Right atrium auricular region (tissue), 2 donors: ENCODE results near the gene HNRNPDL. TPM values are rescaled to one million over a fixed set of nuclear protein-coding genes. Genes with fewer than 3 reads are reported as not detected.

Source experiments
- DNase-seq: peaks from one replicate; pipeline ENCODE4 v3.0.0-alpha.2; 2019; ENCODE audit warnings: low spot score
- H3K27ac ChIP-seq, 2 donors: fragments of 200-600 bp; sonication (generic); 1 replicate in 1 of 2; 2 replicates in 1 of 2; pipeline ENCODE4 v1.5.1; 2016 to 2019
- H3K27me3 ChIP-seq, 2 donors: fragments of 200-600 bp; sonication (generic); one replicate each; pipeline versions ENCODE4 v1.5.1 to v1.6.0; 2017 to 2019
- H3K36me3 ChIP-seq: fragments of 200-600 bp; sonication (generic); one replicate; pipeline ENCODE4 v1.5.1; 2016
- H3K4me1 ChIP-seq, 2 donors: fragments of 200-600 bp; sonication (generic); one replicate each; pipeline versions ENCODE4 v1.5.1 to v1.6.0; 2017 to 2019
- H3K4me3 ChIP-seq, 2 donors: fragments of 200-600 bp; sonication (generic); 1 replicate in 1 of 2; 2 replicates in 1 of 2; pipeline ENCODE4 v1.5.1; 2017 to 2019; ENCODE audit warnings: mild to moderate bottlenecking in 1 of 2, moderate library complexity in 1 of 2
- H3K9me3 ChIP-seq, 2 donors: fragments of 200-600 bp; sonication (generic); one replicate each; pipeline ENCODE4 v1.5.1; 2019
- total RNA-seq, 2 donors: library from RNA; depleted of rRNA; stranded (reverse); fragments of >200 nt; gene quantifications; one replicate each; pipeline ENCODE4 v1.1.0, GENCODE V29; 2016
- TF ChIP-seq, protein P1 (sequence below), 2 donors: fragments of 200-600 bp; sonication (generic); IDR thresholded peaks; one replicate each; pipeline ENCODE4 v1.5.1; 2019; ENCODE audit warnings: antibody characterized with exemption in 2 of 2

HNRNPDL gene
- total RNA-seq, 2 donors from 2014 or later, result 81.2 to 85.4 TPM

DNA sequence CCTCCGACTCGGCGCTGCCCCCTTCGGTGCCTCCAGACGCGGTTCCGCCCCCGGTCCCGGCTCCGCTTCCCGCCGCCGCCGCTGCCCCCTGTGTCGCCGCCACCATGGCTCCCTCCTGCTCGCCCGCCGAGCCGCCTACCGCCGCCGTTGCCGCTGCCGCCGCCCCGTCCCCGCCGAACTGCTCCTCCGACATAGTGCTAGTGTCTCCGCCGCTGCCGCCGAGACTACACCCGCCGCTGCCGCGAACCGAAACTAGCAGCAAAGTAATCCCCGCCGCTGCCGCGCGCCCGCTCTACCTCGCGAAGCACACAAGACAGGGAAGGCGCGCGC lies 56.8 kb downstream of the HNRNPDL start:
- no peaks in the 10 kb centered on the region for H3K27me3 ChIP-seq
- TF ChIP-seq, protein P1, sequence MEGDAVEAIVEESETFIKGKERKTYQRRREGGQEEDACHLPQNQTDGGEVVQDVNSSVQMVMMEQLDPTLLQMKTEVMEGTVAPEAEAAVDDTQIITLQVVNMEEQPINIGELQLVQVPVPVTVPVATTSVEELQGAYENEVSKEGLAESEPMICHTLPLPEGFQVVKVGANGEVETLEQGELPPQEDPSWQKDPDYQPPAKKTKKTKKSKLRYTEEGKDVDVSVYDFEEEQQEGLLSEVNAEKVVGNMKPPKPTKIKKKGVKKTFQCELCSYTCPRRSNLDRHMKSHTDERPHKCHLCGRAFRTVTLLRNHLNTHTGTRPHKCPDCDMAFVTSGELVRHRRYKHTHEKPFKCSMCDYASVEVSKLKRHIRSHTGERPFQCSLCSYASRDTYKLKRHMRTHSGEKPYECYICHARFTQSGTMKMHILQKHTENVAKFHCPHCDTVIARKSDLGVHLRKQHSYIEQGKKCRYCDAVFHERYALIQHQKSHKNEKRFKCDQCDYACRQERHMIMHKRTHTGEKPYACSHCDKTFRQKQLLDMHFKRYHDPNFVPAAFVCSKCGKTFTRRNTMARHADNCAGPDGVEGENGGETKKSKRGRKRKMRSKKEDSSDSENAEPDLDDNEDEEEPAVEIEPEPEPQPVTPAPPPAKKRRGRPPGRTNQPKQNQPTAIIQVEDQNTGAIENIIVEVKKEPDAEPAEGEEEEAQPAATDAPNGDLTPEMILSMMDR (IDR thresholded peaks at IDR 0.05), result no peak
- peak overlapping the region; percentile 99 for H3K4me3 ChIP-seq
- peaks cover 0 to 57% of the 10 kb centered on the region in 2 donors for H3K4me1 ChIP-seq
- no peak for DNase-seq
- peak overlapping the region; percentile 100 for H3K27ac ChIP-seq
- H3K36me3 ChIP-seq, result peaks cover 3% of the 10 kb centered on the region
- no peaks in the 10 kb centered on the region for H3K9me3 ChIP-seq

Other genes starting within 250 kb of the HNRNPDL start
- gene HNRNPD, start 56.5 kb downstream of the HNRNPDL start, total RNA-seq, result 10 to 100 TPM; 45.7 to 48.7 TPM
- 10 to 100 TPM; 15.0 to 16.6 TPM for gene ENOPH1, start 128 bp upstream of the HNRNPDL start, total RNA-seq
- gene TMEM150C, start 131.5 kb upstream of the HNRNPDL start, total RNA-seq, result 10 to 100 TPM; 14.2 to 21.2 TPM